Stimulated activated CD8-positive, alpha-beta memory T cell treated with anti-CD3 and anti-CD28 coated beads, Interleukin-15, amount 100 ng/mL, for 48 hours (primary cell): ENCODE measurements around the gene IGSF9.
"Not testable (repeated sequence)": the region's sequence is repeated elsewhere in the genome, so short reads cannot be mapped to it uniquely, and the experiment has no call there.

Experiments used
- DNase-seq, 2 donors: peaks; one replicate each; pipeline ENCODE4 v3.0.0-alpha.2; 2020; ENCODE audit warnings: low read depth in 2 of 2

The IGSF9 gene

GRCh38 chr1:159920651-159921050, 24.8 kb downstream of the IGSF9 start:
- DNase-seq = no peak

- no peak for DNase-seq
These were observed 25.2 kb downstream of the IGSF9 start for GRCh38 chr1:159920202-159920601.

GRCh38 chr1:159919236-159919865, 26.1 kb downstream of the IGSF9 start:
- DNase-seq = no peak

DNA sequence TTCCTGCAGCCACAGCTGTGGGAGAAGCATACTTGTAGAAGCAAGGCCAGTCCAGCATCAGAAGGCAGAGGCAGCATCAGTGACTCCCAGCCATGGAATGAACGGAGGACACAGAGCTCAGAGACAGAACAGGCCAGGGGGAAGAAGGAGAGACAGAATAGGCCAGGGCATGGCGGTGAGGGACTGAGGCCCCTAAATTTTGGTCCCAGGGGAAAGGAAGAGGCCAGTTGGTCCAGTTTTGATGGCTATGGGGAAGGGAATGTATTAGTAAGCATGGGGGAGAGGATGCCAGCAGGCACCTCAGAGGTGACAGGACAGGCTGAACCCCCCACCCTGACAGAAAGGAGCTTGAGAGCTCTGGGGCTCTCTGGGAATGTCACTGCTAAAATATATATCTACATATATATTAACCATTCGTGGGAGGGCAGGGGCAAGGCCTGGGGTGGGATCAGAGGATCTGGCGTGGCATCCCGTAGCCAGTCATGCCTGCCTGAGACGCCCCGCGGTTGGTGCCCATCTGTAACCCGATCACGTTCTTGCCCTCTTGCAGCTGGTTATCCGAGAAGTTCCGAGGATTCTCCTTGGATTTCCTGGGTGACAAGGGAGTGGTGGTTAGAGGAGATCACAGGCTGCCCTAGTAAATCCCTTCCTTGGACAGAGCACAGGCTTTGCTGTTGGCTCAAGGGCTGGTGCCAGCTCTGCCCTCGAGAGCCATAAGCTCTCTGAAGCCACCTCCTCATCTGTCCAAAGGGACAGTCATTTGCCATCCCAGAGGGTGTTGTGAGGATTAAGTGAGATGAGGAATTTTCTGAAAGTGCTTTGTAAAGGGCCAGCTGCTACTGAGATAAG, 26.8 kb downstream of the IGSF9 start:
- DNase-seq = no peak

DNA sequence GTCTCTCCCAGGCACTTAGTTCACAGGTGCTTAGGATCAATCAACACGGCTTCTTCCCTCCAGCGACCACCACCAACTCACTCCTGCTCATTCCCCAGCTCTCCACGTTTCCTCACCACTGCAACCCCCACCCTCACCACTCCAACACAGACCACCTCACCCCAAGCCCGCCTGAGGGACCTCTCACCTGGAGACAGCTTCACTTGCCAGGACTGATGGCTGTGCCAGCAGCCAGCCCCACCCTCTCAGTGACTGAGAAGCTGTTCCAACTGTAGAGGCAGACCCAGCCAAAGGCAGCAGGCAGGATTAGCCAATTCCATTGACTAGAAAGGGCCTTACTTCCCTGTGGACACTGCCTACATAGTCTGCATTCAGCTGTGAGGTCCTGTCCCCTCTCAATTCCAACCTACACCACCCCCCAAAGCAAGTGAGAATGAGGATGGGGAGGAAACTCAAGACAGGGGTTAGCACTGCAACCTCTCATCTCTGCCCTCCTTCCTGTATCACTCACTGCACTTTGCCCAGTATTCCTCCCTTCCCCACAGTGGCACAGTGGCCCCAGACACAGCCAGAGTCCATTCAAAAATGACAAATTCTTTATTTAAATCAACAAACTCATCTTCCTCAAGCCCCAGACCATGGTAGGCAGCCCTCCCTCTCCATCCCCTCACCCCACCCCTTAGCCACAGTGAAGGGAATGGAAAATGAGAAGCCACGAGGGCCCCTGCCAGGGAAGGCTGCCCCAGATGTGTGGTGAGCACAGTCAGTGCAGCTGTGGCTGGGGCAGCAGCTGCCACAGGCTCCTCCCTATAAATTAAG, 27.7 kb downstream of the IGSF9 start:
- no peak for DNase-seq

GRCh38 chr1:159916242-159917051, 29.0 kb downstream of the IGSF9 start:
- no peak for DNase-seq

DNA sequence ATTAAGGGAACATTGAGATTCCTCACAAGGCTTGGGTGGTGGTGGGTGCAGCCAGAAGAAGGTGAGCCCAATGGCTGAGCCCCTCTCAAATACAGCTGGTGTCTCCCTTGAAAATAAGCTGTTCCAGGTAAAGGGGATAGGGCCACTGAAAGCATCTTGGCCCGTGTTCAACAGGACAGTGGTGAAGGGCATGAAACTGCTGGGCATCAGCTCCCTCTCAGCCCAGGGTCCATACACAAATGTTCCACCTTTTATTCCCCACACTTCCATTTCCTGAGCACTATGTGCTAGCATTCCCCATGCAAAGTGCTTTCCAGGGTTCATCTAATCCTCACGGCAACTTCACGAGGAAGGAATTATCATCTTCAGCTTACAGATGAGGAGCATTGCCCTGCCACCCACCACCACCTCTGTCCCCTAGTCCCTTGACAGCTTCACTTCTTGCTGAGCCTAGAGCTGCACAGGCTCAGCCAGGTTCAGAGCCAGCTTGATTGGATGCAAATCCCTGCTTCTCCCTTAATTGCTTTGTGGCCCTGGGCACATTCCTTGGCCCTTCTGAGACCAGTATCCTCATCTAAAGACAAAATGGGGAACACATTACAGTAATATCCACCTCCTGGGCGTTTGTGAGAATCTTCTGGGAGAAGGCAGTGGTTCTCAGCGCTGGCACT, 29.7 kb downstream of the IGSF9 start:
- DNase-seq = no peak

DNA sequence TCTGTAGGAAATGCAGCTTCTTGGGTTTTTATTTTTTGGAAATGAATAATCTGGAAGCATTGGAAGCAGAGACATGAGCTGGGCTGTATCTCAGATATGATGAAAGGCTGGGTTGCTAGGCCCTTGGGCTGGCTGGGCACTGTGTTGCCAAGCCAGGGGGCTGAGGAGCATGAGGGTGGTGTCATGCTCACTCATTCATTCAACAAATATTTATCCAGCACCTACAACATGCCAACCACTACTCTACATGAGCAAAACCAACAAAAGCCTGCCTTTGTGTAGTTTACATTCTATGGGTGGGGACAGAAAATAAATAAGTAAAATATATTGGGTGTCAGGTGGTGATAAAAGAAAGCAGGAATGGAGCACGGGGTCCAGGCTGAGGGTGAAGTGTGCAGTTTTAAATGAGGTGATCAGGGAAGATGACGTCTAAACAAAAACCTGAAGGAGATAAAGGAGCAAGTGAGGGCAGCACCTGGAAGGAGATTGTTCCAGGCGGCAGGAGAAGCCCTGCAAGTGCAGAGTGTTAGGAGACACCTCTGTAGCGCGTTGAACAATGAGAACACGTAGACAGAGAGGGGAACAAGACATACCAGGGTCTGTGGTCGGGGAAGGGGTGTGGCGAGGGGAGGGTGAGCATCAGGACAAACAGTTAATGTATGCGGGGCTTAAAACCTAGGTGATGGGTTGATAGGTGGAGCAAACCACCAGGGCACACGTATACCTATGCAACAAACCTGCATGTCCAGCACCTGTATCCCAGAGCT, 31.0 kb downstream of the IGSF9 start:
- DNase-seq = no peak

GRCh38 chr1:159913451-159914192, 31.8 kb downstream of the IGSF9 start:
- no peak for DNase-seq

- no peak for DNase-seq
These were observed 33.9 kb downstream of the IGSF9 start for GRCh38 chr1:159911326-159912070.

GRCh38 chr1:159908031-159908940, 37.1 kb downstream of the IGSF9 start:
- no peak for DNase-seq

GRCh38 chr1:159906960-159907359, 38.5 kb downstream of the IGSF9 start:
- no peak for DNase-seq

DNA sequence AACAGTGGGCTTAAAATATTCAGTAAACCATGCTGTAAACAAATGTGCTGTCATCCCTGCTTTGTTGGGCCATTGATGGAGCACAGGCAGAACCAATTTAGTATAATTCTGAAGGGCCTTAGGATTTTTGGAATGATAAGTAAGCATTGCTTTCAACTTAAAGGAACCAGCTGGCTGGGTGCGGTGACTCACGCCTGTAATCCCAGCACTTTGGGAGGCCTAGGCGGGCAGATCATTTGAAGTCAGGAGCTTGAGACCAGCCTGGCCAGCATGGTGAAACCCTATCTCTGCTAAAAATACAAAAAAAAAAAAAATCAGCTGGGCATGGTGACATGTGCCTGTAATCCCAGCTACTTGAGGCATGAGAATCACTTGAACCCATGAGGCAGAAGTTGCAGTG, 41.4 kb downstream of the IGSF9 start:
- not testable (repeated sequence) for DNase-seq

- DNase-seq = no peak
These were observed 42.9 kb downstream of the IGSF9 start for GRCh38 chr1:159902541-159902940.

DNA sequence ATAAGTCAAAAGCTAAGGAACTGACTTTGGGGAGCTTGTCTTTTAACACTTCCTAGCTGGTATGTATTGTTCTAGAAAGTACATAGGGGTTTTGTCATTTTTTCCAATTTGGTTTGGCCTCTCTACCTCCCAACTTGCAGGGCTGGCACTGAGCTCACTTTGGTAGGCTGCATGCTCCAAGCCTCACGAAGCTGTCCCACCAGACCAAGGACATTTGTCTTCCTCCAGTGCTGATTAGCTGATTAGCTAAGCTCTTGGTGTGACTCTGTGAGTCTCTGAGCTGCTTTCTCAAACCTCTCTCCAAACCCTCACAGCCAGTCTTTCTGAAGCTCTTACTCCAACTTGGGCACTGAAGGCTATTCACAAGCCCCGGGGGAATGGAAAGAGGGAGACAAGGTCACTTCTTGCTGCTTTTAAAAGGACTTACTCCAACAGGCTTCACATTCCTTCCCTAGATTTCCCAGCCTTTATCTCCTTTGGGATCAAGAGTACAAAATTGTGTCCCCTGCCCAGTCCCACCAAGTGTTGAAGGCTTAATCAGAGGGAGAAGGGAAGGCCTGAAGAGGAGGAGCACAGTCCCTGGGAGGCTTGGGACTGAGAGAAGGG, 44.6 kb downstream of the IGSF9 start:
- no peak for DNase-seq

GRCh38 chr1:159900086-159900680, 45.2 kb downstream of the IGSF9 start, which contains the start of gene CFAP45:
CFAP45 (minus strand) TSS chr1:159900165; CDS start chr1:159900098, 67 bp downstream.
- no peak for DNase-seq

GRCh38 chr1:159899634-159900033, 45.8 kb downstream of the IGSF9 start:
- DNase-seq = not testable (repeated sequence)
